Measurements from ENCODE around the gene EML5. TPM values are rescaled to one million over a fixed set of nuclear protein-coding genes. Genes with fewer than 3 reads are reported as not detected.

Gene EML5
- 0.11 and 0.13 TPM in 2 replicates for total RNA-seq (2016; rRNA removed; fragmentation: Illumina TruSeq; extraction: Trizol)
- 0.09 and 0.10 TPM in 2 replicates for total RNA-seq (2016; cell fraction: cytosol; rRNA removed; fragmentation: Illumina TruSeq; extraction: Trizol; ENCODE audit: low read depth)
- total RNA-seq (2016; cell fraction: insoluble cytoplasmic fraction; rRNA removed; fragmentation: Illumina TruSeq; extraction: Trizol), result 0.10 and 0.11 TPM in 2 replicates
- total RNA-seq (2016; cell fraction: membrane; rRNA removed; fragmentation: Illumina TruSeq; extraction: Trizol), result 0.03 and 0.12 TPM in 2 replicates
- total RNA-seq (2016; cell fraction: nucleus; rRNA removed; fragmentation: Illumina TruSeq; extraction: Trizol), result 0.16 and 0.60 TPM in 2 replicates
- polyA plus RNA-seq (2011; rRNA removed), result not detected in 2 replicates
- polyA plus RNA-seq (2011; cell fraction: cytosol; rRNA removed), result not detected in 2 replicates
- polyA plus RNA-seq (2011; cell fraction: nucleus; rRNA removed), result 0.07 TPM in 1 of 2 replicates, not detected in the other
- polyA plus RNA-seq (2012), result 0.05 TPM in 1 of 2 replicates, not detected in the other
- polyA plus RNA-seq (2016; cell fraction: cytosol; fragmentation: Illumina TruSeq; extraction: Trizol; ENCODE audit: low read depth), result not detected in 2 replicates
- polyA plus RNA-seq (2016; cell fraction: insoluble cytoplasmic fraction; fragmentation: Illumina TruSeq; extraction: Trizol; ENCODE audit: low read depth), result 0.08 TPM in 1 of 2 replicates, not detected in the other
- polyA plus RNA-seq (2016; cell fraction: membrane; fragmentation: Illumina TruSeq; extraction: Trizol; ENCODE audit: low read depth), result not detected in 2 replicates
- 0.04 and 0.12 TPM in 2 replicates for polyA plus RNA-seq (2016; cell fraction: nucleus; fragmentation: Illumina TruSeq; extraction: Trizol; ENCODE audit: insufficient read depth, low read depth)
- 10.8 TPM in 1 of 2 replicates, not detected in the other for polyA minus RNA-seq (2011; rRNA and poly(A)+ RNA removed; ENCODE audit: low replicate concordance)
- not detected in 2 replicates for polyA minus RNA-seq (2011; cell fraction: cytosol; rRNA and poly(A)+ RNA removed)
- 0.13 TPM in 1 of 2 replicates, not detected in the other for polyA minus RNA-seq (2011; cell fraction: nucleus; rRNA and poly(A)+ RNA removed)
- percentile 10 among the genes with signal in this experiment for Bru-seq, nascent RNA
- BruChase-seq, experiment 1, labeled RNA remaining after a 6-hour chase, result percentile 7 among the genes with signal in this experiment
- BruChase-seq, experiment 2, labeled RNA remaining after a 2-hour chase, result percentile 10 among the genes with signal in this experiment
- long read RNA-seq, experiment 1, result 0 reads
- long read RNA-seq, experiment 2, result 0 reads

GRCh38 chr14:88792473-88793258 lies at the start of gene EML5:
EML5 (minus strand) TSS chr14:88792953; CDS start chr14:88792503, 450 bp downstream.
- Histone ChIP-seq H3K9me3 (ENCODE audit: low read length) (no peaks in the 10 kb centered on the region), H3K4me3 (replicated peaks in 1 of 3; ENCODE audit: insufficient read depth in 1 of 3, low read depth in 2 of 3, low read length in 3 of 3) (peak within 1 kb of the TSS; percentile 31 to 71 (median 69); a peak in 5 of 6 replicates), H3K27ac (ENCODE audit: extremely low read length, insufficient read depth, low read length) (no peak within 1 kb of the TSS), H3K9ac (ENCODE audit: insufficient read depth, low read depth, low read length) (no peak within 1 kb of the TSS; the same call in 1 of the 2 replicates), H2AFZ (ENCODE audit: low read length) (no peak within 1 kb of the TSS), H3K79me2 (ENCODE audit: insufficient read depth, low read length) (no peaks in the 10 kb centered on the region), H3K4me2 (ENCODE audit: low read depth, low read length) (peak within 1 kb of the TSS; percentile 71), H4K20me1 (ENCODE audit: insufficient read depth, low read length) (no peaks in the 10 kb centered on the region), H3K36me3 (replicated peaks in 1 of 2; ENCODE audit: control insufficient read depth in 1 of 2, insufficient read depth in 2 of 2, low read length in 2 of 2) (no peaks in the 10 kb centered on the region), H3K4me1 (ENCODE audit: insufficient read depth, low read length) (peaks cover 11% of the 10 kb centered on the region; the same call in 1 of the 2 replicates), H3K27me3 (ENCODE audit: control insufficient read depth in 1 of 2, insufficient read depth in 2 of 2, low read length in 2 of 2) (peaks cover 4 to 24% of the 10 kb centered on the region in 2 experiments)
- intact Hi-C loops (cut with micrococcal nuclease; ENCODE audit: unreplicated experiment), result no loop called here
- no peak for FAIRE-seq
- ChIA-PET POLR2A (interaction anchor here (1.0 kb wide), 1 partner anchor 32 kb away, joined by 3 read pairs; the partner anchor contains the start of gene TTC8), CTCF (ENCODE audit: low intra/inter-chr PET ratio, low total read pairs) (no interaction called here)
- WGBS (ENCODE audit: low lambda C conversion rate), result 2% methylated on average over 33 of the region's 111 CpGs
- in situ Hi-C loops (cut with HindIII; ENCODE audit: extremely low pct_ligation_motif_present, low pct_unique_long_range_greater_than_20kb), result no loop called here
- no TSS peak for BruUV-seq (replicated peaks)
- peak; percentile 45 for DNase-seq (ENCODE audit: low spot score)
- ATAC-seq, result peak; percentile 98
- no peak for TF ChIP-seq ZNF674 (CRISPR knock-in tag; IDR thresholded peaks at IDR 0.05; ENCODE audit: low read depth)
- no peak for TF ChIP-seq ZNF569 (CRISPR knock-in tag; IDR thresholded peaks at IDR 0.05; ENCODE audit: borderline replicate concordance)
- no peak for TF ChIP-seq ZNF207 (IDR thresholded peaks at IDR 0.05; ENCODE audit: borderline replicate concordance)
- TF ChIP-seq MAF1 (CRISPR knock-in tag; IDR thresholded peaks at IDR 0.05; ENCODE audit: borderline replicate concordance), result no peak
- 0 out of 2 replicates have a peak, but pooled peaks have one; percentile 25 for TF ChIP-seq ZNF691 (CRISPR knock-in tag; IDR thresholded peaks at IDR 0.05; ENCODE audit: borderline replicate concordance, low read depth)
- no peak for TF ChIP-seq TIGD3 (CRISPR knock-in tag; IDR thresholded peaks at IDR 0.05; ENCODE audit: borderline replicate concordance)
- no peak for TF ChIP-seq NKX3-1 (CRISPR knock-in tag; IDR thresholded peaks at IDR 0.05)
- no peak for TF ChIP-seq HDAC1 (CRISPR knock-in tag; IDR thresholded peaks at IDR 0.05)
- no peak for TF ChIP-seq ZNF883 (CRISPR knock-in tag; IDR thresholded peaks at IDR 0.05; ENCODE audit: not compliant biosample characterization)
- peak; percentile 24; the same call in 1 of the 2 replicates for TF ChIP-seq SALL1 (CRISPR knock-in tag; IDR thresholded peaks at IDR 0.05)
- no peak for TF ChIP-seq ZNF556 (CRISPR knock-in tag; IDR thresholded peaks at IDR 0.05; ENCODE audit: borderline replicate concordance)
